Dendritic cell treated with granulocyte-macrophage colony-stimulating factor and Interleukin-4, amounts not matched to agents 40 ng/mL and 50 ng/mL, for 4 days (primary cell): ENCODE measurements around the gene HRK.

Experiments
- H3K27ac Mint-ChIP-seq: one replicate; pipeline ENCODE4 v1.8.0; 2022; ENCODE audit warnings: mild to moderate bottlenecking, mixed read lengths
- H3K27me3 Mint-ChIP-seq: one replicate; pipeline ENCODE4 v1.8.0; 2022; ENCODE audit warnings: mild to moderate bottlenecking, mixed read lengths
- H3K36me3 Mint-ChIP-seq: one replicate; pipeline ENCODE4 v1.8.0; 2022; ENCODE audit warnings: low read depth, mixed read lengths
- H3K4me1 Mint-ChIP-seq: one replicate; pipeline ENCODE4 v1.8.0; 2022; ENCODE audit warnings: low read depth, mixed read lengths
- H3K4me3 Mint-ChIP-seq: one replicate; pipeline ENCODE4 v1.8.0; 2022; ENCODE audit warnings: mild to moderate bottlenecking, moderate library complexity, mixed read lengths
- H3K9me3 Mint-ChIP-seq: one replicate; pipeline ENCODE4 v1.8.0; 2022; ENCODE audit warnings: mixed read lengths
- intact Hi-C: fragments of 100-400 bp; cut with micrococcal nuclease; formaldehyde crosslinking; loops from one replicate; pipeline ENCODE4 v1.15.0; 2022

HRK gene

DNA sequence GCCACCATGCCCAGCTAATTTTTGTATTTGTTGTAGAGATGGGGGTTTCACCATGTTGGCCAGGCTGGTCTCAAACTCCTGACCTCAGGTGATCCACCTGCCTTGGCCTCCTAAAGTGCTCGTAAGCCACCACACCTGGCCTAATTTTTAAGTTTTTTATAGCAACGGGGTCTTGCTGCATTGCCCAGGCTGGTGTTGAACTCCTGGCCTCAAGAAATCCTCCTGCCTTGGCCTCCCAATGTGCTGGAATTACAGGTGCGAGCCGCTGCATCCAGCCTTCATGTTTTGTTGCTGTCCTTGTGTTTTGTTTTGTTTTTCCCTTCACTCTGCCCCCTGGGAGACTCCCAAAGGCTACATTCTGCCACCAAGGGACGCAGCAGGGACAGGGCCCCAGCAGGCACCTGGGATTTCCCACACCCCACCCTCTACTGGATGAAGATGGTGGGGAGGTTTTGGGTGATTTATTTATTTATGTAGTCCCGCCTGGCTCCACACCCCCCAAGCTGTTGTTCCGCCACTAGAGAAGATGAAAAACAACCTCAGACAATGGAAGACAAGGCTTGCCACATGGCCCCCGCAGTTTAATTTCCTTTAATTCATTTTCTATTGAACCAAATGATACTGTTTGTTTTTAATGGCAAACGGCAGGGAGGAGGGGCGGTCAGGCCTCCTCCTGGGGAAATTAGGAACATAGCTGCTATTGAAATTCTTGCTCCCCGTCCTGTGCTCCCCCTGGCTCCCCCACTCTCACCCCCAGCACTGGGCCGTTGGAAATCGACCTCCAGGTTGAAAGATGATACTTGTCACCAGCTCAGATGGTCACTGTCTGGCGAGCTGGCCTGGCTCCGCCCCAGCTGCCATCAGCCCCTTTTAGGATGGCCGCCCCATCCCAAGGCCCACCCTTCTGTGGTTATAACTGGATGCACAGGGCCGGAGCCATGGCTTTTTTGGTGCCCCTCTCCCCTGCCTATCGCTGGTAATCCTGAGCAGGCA is 72.8 kb downstream of the HRK start:
- Mint-ChIP-seq H3K4me3 (no peak overlapping the region), H3K4me1 (no peaks in the 10 kb centered on the region)
- intact Hi-C loops: no loop called here

DNA sequence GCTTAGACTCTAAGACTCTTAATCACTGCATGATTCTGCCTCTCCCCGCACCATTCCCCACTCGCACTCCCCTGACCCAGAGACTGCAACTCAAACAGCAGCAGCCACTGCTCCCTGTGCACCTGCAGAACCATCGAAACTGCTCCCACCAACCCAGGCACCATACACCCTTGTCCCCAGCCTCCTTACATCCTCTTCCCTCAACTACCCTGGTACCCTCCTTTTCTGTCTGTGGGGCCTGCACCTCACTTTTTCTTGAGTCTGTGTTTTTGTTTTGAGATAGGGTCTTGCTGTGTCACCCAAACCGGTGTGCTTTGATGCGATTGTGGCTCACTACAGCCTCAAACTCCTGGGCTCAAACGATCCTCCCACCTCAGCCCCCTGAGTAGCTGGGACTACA is 73.7 kb downstream of the HRK start:
- Mint-ChIP-seq H3K27ac (no peak overlapping the region), H3K27me3 (peaks cover 1% of the 10 kb centered on the region)

More for the DNA sequence above, 72.8 kb downstream of the HRK start:
- Mint-ChIP-seq H3K36me3 (no peaks in the 10 kb centered on the region), H3K27ac (no peak overlapping the region), H3K27me3 (peaks cover 1% of the 10 kb centered on the region), H3K9me3 (no peaks in the 10 kb centered on the region)

DNA sequence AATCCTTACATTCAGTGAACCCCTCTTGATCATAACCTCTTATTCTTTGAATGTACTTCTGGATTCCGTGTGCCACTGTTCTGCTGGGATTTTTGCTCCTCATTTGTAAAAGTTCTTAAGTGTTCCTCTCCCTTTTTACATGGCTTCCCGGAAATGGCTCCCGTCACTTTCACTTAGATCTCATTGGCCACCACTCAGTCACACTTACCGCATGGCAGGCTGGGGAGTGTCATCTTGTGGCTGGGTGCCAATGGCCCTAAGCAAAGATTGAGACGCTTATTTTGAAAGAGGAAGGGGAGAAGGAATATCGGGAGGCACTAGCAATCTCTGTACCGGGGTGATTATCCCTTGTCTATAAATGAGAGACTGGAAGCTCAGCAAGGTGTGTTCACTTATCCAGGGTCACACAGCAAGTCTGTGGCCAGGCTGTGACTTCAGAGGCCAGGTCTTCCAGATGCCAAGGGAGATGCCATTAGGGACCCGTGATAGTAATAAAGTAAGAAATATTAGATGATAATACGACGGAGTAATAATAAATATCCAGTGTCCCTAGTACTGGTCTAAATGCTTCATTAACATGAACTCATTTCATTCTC is 74.3 kb downstream of the HRK start:
- no peak overlapping the region for H3K27ac Mint-ChIP-seq
- H3K4me3 Mint-ChIP-seq: no peak overlapping the region
- intact Hi-C loops: no loop called here
- no peaks in the 10 kb centered on the region for H3K4me1 Mint-ChIP-seq
- no peaks in the 10 kb centered on the region for H3K36me3 Mint-ChIP-seq
- peaks cover 1% of the 10 kb centered on the region for H3K27me3 Mint-ChIP-seq
- H3K9me3 Mint-ChIP-seq: no peaks in the 10 kb centered on the region

More for the DNA sequence above, 73.7 kb downstream of the HRK start:
- H3K4me3 Mint-ChIP-seq: no peak overlapping the region
- no peaks in the 10 kb centered on the region for H3K36me3 Mint-ChIP-seq
- intact Hi-C loops: no loop called here
- H3K4me1 Mint-ChIP-seq: no peaks in the 10 kb centered on the region
- H3K9me3 Mint-ChIP-seq: no peaks in the 10 kb centered on the region
